Measurements from ENCODE around the gene ART1.

Gene ART1

DNA sequence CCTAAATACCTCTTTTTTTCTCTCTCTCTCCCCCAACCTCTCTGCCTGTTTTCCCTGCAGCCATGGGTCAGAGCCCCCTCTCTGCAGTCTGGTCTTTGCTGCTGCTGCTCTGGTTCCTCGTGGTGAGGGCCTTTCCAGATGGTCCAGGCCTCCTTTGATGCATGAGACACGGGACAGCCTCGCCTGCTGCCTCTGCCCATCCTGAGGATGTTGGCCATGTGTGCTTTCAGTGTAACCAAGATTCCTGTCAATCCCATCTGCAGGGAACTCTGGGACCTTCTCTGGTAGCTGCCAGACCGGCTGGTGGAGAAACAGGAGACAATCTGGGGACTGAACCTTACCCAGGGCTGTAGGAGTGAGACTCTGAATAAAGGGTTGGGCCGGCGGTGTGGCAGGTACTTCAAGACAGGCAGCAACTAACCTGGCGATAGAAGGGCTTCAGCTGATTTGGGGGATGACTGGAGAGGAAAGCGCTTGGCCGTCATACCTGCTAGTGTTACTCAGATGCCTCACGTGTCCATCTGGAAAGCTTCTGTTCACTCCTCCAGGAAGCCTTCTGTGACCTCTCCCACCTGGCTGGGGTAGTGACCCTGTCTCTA lies 19.2 kb downstream of the ART1 start:
- in situ Hi-C loops (cut with MboI; ENCODE audit: low sequenced_read_pairs): no loop called here

DNA sequence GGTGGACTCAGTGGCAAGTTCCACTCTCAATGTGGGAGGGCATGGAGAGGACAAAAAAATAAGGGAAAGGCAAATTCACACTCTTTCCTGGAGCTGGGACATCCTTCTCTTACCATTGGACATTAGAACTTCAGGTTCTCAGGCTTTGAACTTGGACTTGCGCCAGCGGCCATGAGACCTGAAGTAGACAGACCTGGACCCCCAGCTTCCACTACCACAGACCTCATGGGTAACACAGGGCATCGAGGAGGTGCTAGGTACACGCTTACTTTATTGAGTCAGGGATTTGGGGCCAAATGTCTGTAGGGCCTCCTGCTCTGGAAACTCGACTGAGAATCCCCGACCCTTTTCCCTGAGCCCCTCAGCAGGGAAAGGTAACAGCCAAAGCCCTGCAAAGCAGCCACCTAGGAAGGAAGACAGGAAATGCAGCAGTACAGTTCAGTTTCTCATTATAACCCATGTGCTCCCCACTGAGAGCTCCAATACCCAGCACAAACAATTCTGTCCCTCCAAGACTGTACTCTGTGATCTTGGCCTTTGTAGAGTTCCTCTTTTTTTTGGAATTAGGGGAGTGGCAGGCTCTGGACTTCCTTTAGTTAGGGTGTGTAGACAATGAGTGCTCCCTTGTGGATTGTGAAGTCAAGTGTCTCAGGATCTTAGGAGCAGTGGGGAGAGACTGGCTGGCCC lies 20.6 kb downstream of the ART1 start:
- in situ Hi-C loops (cut with MboI; ENCODE audit: low sequenced_read_pairs): no loop called here

DNA sequence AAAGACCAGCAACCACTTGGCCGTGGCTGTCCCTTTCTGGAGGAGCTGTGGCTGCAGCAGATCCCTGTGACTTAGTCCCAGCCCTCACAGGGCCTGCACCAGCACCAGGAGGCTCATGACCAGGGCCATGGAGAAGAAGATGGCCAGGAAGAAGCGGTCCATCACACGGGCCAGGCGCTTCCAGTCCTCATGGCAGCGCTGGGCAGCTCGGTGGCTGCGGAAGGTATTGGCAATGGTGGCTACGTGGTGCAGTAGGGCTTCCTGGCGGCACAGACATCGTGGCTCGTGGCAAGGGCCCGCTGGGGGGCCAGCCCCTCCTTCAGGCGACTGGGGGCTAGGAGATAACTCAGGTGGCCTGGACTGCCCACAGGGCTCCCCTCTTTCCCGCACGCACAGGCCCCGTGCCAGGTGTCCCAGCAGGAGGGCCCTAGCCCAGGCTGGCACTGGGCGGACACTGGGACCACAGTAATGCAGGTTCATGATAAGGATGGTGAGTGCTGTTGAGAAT lies 21.1 kb downstream of the ART1 start:
- in situ Hi-C loops (cut with MboI; ENCODE audit: low sequenced_read_pairs): no loop called here

DNA sequence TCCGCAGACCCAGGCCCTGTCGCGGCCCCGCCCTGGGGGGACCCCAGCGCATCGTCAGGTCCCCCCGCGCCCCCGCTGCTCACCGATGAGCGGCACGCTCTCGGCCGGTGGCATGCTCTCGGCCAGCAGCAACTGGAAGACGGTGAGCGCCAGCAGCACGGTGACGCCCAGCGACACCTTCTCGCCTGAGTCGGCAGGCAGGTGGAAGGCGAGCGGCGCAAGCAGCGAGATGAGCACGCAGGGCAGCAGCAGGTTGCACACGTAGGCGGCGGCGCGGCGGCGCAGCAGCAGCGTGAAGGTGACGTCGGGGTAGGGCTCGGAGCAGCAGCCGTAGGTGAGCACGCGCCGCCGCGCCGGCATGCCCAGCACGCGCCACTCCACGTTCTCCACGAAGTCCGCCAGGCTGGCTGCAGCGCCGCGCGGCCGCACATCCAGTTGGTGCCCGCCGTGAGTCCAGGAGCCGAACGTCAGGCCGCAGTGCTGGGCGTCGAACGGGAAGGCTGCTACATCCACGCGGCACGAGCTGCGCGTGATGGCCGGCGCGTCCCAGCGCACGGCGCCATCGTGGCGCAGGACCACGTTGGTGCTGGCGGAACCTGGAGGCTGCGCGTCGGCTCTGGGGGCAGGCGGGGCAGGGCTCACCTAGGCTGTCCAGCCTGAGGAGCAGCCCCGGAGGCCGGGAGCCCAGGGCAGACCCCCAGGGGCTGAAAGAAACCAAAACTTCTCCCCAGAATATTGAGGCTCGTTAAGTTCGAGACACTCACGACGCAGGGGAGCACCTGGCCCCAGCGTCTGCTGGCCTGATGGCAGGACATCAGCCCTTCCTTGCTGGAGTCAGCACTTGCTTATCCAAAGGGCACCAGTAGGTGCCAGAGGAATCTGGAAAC lies 22.5 kb downstream of the ART1 start:
- in situ Hi-C loops (cut with MboI; ENCODE audit: low sequenced_read_pairs): no loop called here

DNA sequence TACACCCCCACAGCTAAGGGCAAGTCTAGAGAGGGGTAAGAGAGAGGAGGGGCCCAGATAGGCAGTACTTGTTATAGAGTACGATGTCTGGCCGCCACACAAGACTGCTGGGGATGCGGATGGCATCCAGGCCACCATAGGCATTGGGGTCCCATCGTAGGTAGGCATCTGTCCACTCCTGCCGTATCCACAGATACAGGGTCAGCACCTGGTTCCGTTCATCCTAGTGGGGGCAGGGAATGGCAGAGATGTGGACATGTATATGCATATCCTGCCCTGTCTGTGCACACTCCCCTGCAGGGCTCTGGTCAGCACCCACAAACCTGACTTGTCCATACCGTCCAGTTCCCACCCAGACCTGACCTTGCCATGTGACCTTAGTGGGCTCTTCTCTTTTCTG lies 24.2 kb downstream of the ART1 start:
- in situ Hi-C loops (cut with MboI; ENCODE audit: low sequenced_read_pairs): no loop called here

DNA sequence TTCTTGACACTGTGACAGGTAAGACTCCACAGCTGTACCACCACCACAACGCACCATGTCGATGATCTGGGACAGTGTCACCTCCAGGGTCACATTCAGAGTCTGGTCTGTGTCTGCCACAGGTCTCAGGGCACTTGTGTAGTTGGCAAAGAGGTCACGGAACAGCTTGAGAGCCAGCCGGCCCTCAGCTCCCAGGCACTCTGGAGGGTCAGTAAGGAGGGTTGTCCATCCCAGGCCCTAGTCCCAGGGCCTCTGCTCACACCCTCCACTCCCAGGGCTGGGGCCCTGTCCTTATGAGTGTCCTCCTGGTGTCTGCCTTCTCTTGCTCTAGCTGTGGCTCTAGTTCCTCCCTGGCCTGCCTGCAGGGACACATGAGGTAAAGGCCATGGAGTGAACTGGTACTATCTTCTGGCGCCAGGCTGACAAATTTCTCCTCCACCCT lies 24.8 kb downstream of the ART1 start:
- in situ Hi-C loops (cut with MboI; ENCODE audit: low sequenced_read_pairs): no loop called here

DNA sequence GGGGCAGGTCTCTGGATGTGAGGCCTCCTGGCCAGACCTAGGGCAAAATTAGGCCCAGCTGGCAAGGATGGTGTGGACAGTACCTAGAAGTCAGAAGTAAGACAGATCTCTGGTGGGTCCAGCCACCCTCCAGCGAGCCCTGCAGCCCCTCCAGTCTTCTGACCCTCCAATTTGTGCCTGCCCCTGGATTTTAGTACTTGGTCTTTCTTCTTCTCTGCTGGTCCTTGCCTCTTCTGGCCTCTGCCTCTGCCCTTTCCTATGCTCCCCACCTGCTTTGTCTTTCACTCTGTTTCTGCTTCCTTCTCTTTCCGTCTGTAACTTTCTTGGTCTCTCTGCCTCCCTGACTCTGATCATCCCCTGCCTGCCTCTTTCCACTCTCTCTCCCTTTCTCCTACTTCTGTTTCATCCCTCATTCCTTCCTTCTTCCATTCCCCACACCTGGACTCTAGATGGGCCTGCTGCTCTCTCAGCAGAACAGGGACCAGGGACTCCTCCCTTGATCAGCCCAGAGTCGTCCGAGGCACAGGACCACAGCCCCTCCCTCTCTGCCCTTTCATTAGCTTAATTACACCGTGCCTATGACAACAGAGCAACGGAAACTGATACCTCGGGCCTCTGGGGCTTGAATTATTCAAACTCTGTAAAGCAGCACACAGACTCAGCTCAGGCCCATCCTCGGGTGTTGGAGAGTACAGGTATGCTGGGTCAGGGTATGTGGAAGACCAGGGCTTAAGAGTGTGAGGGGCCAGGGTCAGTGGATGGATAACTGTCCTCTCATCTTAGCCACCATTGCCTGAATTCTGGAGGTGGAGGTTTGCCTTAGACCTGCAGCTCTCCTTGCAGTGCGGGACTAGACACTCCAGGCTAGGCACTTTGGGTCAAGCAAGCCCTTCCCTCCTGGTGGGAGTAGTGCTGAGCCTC lies 26.7 kb downstream of the ART1 start, which contains the start of gene CHRNA10:
TSS of gene CHRNA10 (minus strand) at position 51 of the 921 bp plus-strand sequence. CDS start 72 bp downstream, outside the sequence.
- in situ Hi-C loops (cut with MboI; ENCODE audit: low sequenced_read_pairs): no loop called here

DNA sequence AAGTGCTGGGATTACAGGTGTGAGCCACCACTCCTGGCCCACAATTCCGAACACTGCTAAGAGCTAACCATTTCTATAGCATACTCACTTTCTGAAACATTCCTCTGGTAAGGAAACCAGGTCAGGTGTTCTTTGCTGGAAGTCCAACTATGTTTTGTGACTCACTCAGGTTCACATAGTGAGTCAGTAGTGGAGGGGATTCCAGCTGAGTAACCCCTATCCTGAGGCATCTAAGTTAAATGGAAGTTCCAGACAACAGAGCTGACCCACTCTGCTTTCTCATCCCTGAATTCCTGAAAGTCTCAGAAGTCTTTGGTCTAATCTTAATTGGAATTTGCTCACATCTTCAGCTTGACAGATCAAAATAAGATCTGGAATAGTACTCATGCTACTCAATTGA lies 29.3 kb downstream of the ART1 start:
- in situ Hi-C loops (cut with MboI; ENCODE audit: low sequenced_read_pairs): no loop called here

DNA sequence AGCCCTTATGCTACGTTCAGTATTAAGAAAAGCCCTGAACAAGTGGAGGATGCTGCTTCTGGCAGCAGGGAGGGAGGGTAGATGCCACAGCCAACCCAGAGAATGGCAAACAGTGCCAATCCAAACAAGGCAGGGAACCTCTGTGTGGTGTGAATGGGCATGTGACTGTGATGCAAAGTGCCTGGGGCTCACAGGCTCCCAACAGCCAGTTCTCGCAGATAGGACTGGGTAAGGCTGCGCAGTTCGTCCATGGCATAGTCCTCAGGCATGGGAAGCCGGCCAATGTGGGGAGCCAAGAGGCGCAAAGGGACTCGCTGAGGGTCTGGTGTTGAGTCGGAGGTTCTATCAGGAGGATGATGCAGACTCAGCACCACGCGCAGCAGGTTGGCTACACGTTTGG lies 31.0 kb downstream of the ART1 start:
- in situ Hi-C loops (cut with MboI; ENCODE audit: low sequenced_read_pairs): no loop called here

DNA sequence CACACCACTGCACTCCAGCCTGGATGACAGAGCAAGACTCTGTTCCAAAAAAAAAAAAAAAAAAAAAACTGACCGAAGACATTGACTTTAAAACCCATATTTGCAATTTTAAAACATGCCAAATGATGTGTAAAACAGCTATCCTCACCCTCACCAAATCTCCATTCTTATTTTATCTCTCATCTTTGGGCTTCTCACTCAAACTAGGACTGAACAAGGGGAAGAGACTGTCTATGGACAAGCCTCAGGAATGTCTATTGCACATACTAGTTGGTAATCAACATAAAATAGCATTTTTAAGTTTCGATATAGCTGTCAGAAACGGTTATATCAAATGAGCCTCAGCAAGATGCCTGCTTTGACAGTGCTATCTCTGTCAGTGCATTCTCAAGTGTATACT lies 34.1 kb downstream of the ART1 start:
- in situ Hi-C loops (cut with MboI; ENCODE audit: low sequenced_read_pairs): no loop called here

DNA sequence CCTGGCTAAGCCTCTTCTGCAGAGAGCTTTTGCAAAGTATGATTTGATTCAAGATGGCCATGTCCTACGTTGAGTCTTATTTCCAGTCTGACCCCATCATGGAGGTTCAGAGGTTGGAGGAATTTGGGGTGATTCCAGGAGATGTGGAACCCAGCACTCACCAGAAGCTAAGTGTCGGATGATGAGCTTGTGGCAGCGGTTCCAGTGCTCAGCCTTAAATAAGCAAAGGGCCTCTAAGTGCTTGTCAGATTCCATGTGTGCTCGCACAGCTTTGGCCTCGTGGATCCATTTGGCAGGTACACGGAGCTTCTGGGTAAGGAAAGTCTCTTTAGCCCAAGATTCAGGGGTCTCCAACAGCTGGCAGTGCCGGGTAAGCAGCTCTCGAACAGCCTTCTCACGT lies 38.1 kb downstream of the ART1 start:
- in situ Hi-C loops (cut with MboI; ENCODE audit: low sequenced_read_pairs): no loop called here

DNA sequence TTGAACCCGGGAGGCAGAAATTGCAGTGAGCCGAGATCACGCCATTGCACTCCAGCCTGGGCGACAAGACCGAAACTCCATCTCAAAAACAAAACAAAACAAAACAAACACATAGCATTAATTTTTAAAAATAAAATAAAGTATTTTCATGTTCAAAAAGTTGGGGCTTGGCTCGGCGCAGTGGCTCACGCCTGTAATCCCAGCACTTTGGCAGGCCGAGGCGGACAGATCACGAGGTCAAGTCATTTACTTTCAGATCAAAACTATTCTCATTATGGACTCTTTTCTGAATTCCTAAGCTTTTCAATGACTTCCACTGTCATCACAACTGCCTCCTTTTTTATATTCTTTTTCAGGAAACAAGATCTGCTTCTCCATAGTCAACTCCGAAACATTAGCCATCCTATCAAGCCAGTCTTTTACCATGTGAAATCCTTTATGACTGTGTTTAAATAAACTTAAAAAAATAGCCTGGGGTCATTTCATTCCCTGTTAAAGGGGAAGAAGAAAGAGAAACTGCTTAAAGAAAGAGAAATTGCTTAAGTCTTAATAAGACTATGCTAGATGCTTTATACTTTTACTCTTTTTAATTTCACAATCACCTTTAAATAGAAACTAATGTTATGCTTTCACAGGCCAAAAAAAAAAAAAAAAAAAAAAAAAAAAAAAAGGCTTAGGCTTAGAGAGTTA lies 39.3 kb downstream of the ART1 start:
- in situ Hi-C loops (cut with MboI; ENCODE audit: low sequenced_read_pairs): no loop called here

DNA sequence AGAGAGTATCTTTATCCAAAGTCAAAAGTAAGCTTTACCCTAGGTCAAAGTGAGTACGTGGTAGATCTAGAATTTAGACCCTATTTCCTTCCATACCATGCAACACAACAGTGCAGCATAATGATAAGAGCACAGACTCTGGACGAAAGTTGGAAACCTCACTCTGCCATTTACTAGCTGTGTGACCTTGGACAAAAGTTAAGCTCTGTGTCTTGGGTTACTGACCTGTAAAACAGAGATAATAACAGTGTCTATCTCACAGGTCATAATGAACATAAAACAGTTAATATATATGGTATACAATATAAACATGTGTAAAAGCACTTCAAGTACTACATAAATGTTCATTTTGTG lies 39.9 kb downstream of the ART1 start:
- in situ Hi-C loops (cut with MboI; ENCODE audit: low sequenced_read_pairs): no loop called here

DNA sequence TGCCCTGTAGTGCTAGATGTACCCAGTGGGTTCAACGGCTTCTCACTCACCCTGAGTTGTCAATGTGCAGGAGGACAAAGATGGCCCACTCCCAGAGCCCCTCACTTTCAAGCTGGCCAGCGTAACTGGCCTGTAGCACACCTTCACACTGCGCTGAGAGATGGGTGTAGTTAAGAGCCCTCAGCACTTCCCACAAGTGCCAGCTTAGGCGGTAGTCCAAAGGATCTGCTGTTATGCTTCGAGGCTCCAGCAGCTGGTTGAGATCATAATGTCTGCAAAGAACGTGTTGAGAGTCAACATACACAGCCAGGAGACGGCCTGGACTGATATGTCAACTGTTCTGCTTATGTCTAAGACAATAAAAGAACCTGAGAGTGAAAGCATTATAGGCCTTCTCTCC lies 41.0 kb downstream of the ART1 start:
- in situ Hi-C loops (cut with MboI; ENCODE audit: low sequenced_read_pairs): no loop called here

DNA sequence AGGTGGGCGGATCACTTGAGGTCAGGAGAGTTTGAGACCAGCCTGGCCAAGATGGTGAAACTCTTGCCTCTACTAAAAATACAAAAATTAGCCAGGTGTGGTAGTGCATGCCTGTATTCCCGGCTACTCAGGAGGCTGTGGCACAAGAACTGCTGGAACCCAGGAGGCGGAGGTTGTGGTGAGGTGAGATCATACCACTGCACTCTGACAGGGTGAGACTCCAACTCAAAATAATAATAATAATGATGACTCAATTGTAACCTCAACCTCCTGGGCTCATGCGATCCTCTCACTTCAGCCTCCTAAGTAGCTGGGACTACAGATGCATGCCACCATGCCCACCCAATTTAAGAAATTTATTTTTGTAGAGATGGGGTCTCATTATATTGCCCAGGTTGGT lies 41.8 kb downstream of the ART1 start:
- in situ Hi-C loops (cut with MboI; ENCODE audit: low sequenced_read_pairs): no loop called here

DNA sequence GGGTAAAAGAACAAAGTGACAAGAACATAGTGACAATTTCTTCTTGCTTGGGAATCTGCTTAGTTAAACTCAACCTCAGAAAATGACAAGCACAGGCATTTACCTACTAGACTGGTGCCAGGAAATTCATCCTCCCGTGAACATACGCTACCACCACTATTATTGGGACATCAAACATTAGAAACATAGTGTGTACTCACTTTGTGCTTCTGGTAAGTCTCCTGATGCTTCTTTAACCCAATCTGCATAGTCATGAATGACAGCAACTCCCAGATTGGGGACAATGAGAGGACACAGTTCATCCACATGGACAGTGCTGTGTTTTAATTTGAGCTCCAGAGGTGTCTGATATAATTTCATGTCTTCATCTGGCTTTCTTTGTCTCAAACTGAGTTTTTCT lies 55.5 kb downstream of the ART1 start:
- in situ Hi-C loops (cut with MboI; ENCODE audit: low sequenced_read_pairs): no loop called here

DNA sequence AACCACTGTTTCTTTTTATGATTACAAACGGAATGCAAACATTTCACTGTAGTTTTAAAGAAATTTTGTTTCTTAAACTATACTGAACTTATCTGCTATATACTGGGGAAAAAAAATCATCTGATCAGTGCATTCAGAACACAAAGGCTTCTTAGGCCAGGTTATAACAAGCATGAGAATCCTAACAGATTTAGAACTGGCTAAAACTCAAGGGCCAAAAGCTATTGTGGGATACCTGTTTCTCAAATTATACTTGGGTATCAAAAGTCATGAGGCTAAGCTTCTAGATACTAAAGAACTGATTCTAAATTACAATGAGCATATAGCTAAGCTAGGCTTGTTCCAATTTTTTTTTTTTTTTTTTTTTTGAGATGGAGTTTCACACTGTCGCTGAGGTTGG lies 56.0 kb downstream of the ART1 start:
- in situ Hi-C loops (cut with MboI; ENCODE audit: low sequenced_read_pairs): no loop called here

DNA sequence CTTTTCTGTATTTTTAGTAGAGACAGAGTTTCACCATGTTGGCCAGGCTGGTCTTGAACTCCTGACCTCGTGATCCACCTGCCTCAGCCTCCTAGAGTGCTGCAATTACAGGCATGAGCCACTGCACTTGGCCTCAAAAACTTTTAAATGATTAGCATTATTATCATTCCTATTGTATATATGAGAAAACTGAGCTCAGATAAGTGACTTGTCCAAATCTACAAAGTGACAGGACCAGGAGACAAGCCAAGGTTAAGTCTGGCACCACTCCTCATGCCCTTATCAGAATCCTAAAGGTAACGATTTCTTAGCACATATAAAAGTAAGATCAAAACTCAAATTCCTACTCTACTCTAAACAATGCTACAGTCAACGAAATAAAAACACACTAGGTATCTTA lies 58.5 kb downstream of the ART1 start:
- in situ Hi-C loops (cut with MboI; ENCODE audit: low sequenced_read_pairs): no loop called here

DNA sequence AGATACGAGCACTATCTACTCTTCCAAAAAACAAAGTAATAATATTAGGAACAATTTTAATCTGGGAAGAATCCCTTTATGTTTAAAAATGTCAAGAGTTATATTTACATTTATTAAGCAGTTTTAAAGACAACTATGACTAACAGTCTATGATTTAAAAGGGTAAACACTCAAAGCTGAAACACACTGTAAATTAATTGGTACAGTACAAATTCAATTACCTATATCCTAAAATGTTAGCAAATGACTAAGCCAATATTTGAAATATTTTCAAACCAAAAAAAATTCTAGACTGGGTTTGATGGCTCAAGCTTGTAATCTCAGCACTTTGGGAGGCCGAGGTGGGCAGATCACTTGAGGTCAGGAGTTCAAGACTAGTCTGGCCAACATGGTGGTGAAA lies 62.2 kb downstream of the ART1 start:
- in situ Hi-C loops (cut with MboI; ENCODE audit: low sequenced_read_pairs): no loop called here

DNA sequence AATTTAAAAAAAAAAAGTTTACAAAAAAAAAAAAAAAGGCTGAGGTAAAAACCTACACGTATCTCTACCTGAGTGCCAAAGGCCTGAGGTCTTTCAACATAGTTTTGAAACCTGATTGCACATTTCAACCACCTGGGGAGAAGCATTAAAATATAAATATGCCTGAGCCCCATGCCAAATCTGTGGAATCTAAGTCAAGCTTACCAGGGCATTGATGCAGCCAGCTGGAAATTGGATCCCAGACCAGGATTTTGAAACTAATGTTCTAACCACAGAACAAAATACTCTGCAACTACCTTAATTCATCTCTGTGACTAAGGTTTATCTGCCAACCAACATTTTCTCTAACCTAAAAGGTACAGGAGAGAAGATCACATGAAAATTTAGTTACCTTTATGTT lies 65.0 kb downstream of the ART1 start:
- in situ Hi-C loops (cut with MboI; ENCODE audit: low sequenced_read_pairs): no loop called here

Data from HL-60/S4 (cell line).